H1 (cell line): ENCODE results near the gene ADCY5. TPM values are rescaled to one million over a fixed set of nuclear protein-coding genes. Genes with fewer than 3 reads are reported as not detected.

Experiments used
- BCL11A ChIP-seq, 2 experiments: IDR thresholded peaks; one replicate each; pipeline ENCODE4 v1.6.1; 2011; ENCODE audit warnings: low read depth in 2 of 2, low read length in 2 of 2, mild to moderate bottlenecking in 2 of 2
- BRCA1 ChIP-seq: IDR thresholded peaks from 2 replicates; pipeline ENCODE4 v1.6.1; 2012; ENCODE audit warnings: low read depth, low read length, improper control_type of control experiment
- CHD7 ChIP-seq: fragments of 300-600 bp; sonication (generic); IDR thresholded peaks from 2 replicates; pipeline ENCODE4 v1.7.1; 2012; ENCODE audit warnings: low read length, moderate library complexity, mild to moderate bottlenecking, inconsistent platforms; ENCODE audit not compliant: insufficient replicate concordance
- CTBP2 ChIP-seq: IDR thresholded peaks from 2 replicates; pipeline ENCODE4 v1.7.0; 2011; ENCODE audit warnings: borderline replicate concordance, mild to moderate bottlenecking, moderate library complexity, mixed read lengths, low read length; ENCODE audit not compliant: insufficient read depth, insufficient read length
- RFX5 ChIP-seq: IDR thresholded peaks from 2 replicates; pipeline ENCODE4 v1.6.1; 2011; ENCODE audit warnings: low read depth, low read length, improper control_type of control experiment, borderline replicate concordance
- SIN3A ChIP-seq, 2 experiments: IDR thresholded peaks in 1 of 2; conservative IDR thresholded peaks in 1 of 2; 2 replicates each; pipeline ENCODE4 v1.6.1; 2011 to 2012; ENCODE audit warnings: low read length in 2 of 2, improper control_type of control experiment in 1 of 2, low read depth in 1 of 2, mild to moderate bottlenecking in 1 of 2
- SP2 ChIP-seq: IDR thresholded peaks from 2 replicates; pipeline ENCODE4 v1.6.1; 2012; ENCODE audit warnings: mild to moderate bottlenecking, low read length, inconsistent platforms
- polyA plus RNA-seq, 7 experiments: library from polyadenylated mRNA; depleted of rRNA in 3 of 7; stranded (reverse) in 5 of 7; unstranded in 2 of 7; fragments of >200 nt in 5 of 7; fragments of 200-250 nt in 2 of 7; gene quantifications; 1 replicate in 5 of 7; 2 replicates in 1 of 7; 4 replicates in 1 of 7; pipeline versions ENCODE4 v1.2.1 to v1.2.3, GENCODE V29; 2011 to 2013; ENCODE audit warnings: missing spikeins in 2 of 7, mixed read lengths in 2 of 7
- total RNA-seq: library from RNA; stranded (reverse); fragmentation: NEBNext Ultra II Directional; extraction: Animal tissue kit (Norgen Biotek cat#: 25700); gene quantifications from 2 replicates; pipeline ENCODE4 v1.2.1, GENCODE V29; 2021

The ADCY5 gene
- total and polyA plus RNA-seq, 2 of the 8 experiments (the other 6 are each of a cell fraction or from before 2014, with no cell fraction given), result 18.9 to 40.8 TPM

GRCh38 chr3:123414973-123415775 lies 33.7 kb downstream of the ADCY5 start (continued):
- TF ChIP-seq CHD7 (no peak), BCL11A (IDR thresholded peaks at IDR 0.05; ENCODE audit: low read depth in 2 of 2, low read length in 2 of 2) (no peak), SP2 (no peak), BRCA1 (no peak), CTBP2 (no peak), SIN3A (conservative IDR thresholded peaks at IDR 0.05 in 1 of 2, IDR thresholded peaks at IDR 0.05 in 1 of 2; ENCODE audit: low read depth in 1 of 2, low read length in 2 of 2) (no peak), RFX5 (no peak)
